Ishikawa (cell line): ENCODE results near the gene NRCAM.

Source experiments
- CEBPB ChIP-seq: IDR thresholded peaks from 2 replicates; pipeline ENCODE4 v1.6.1; 2012
- CREB1 ChIP-seq: IDR thresholded peaks from 2 replicates; pipeline ENCODE4 v1.6.1; 2012; ENCODE audit warnings: low read depth
- EP300 ChIP-seq: IDR thresholded peaks from 2 replicates; pipeline ENCODE4 v1.6.1; 2012; ENCODE audit warnings: borderline replicate concordance
- FOXM1 ChIP-seq: IDR thresholded peaks from 2 replicates; pipeline ENCODE4 v1.6.1; 2012; ENCODE audit warnings: low read depth, borderline replicate concordance
- MAX ChIP-seq: IDR thresholded peaks from 2 replicates; pipeline ENCODE4 v1.6.1; 2012
- NFIC ChIP-seq: IDR thresholded peaks from 2 replicates; pipeline ENCODE4 v1.6.1; 2012
- RAD21 ChIP-seq: IDR thresholded peaks from 2 replicates; pipeline ENCODE4 v1.6.1; 2012; ENCODE audit warnings: low read depth
- REST ChIP-seq: IDR thresholded peaks from 2 replicates; pipeline ENCODE4 v1.6.1; 2012; ENCODE audit warnings: low read depth, mild to moderate bottlenecking
- TAF1 ChIP-seq: IDR thresholded peaks from 2 replicates; pipeline ENCODE4 v1.6.1; 2012; ENCODE audit warnings: low read depth, mild to moderate bottlenecking
- TCF12 ChIP-seq: IDR thresholded peaks from 2 replicates; pipeline ENCODE4 v1.6.1; 2012; ENCODE audit warnings: low read depth
- TEAD4 ChIP-seq: IDR thresholded peaks from 2 replicates; pipeline ENCODE4 v1.6.1; 2012
- USF1 ChIP-seq: IDR thresholded peaks from 2 replicates; pipeline ENCODE4 v1.6.1; 2012
- YY1 ChIP-seq: IDR thresholded peaks from 2 replicates; pipeline ENCODE4 v1.6.1; 2012; ENCODE audit warnings: low read depth
- ZBTB7A ChIP-seq: IDR thresholded peaks from 2 replicates; pipeline ENCODE4 v1.6.1; 2012; ENCODE audit warnings: low read depth

GRCh38 chr7:108316708-108317107, 139.5 kb downstream of the NRCAM start:
- TF ChIP-seq REST (no peak), CEBPB (no peak), EP300 (no peak), MAX (no peak), RAD21 (no peak), USF1 (no peak), NFIC (no peak), CREB1 (no peak), TCF12 (no peak), TEAD4 (no peak), YY1 (no peak), TAF1 (no peak), FOXM1 (no peak), ZBTB7A (no peak)
